G401.6 (cell line): Measurements from ENCODE around the gene BBX.

Experiments used
- FAIRE-seq: peaks from 2 replicates; lab custom pipeline; 2012; peaks lifted over from hg19 to GRCh38; lab: Jason Lieb, UNC

Gene BBX

DNA sequence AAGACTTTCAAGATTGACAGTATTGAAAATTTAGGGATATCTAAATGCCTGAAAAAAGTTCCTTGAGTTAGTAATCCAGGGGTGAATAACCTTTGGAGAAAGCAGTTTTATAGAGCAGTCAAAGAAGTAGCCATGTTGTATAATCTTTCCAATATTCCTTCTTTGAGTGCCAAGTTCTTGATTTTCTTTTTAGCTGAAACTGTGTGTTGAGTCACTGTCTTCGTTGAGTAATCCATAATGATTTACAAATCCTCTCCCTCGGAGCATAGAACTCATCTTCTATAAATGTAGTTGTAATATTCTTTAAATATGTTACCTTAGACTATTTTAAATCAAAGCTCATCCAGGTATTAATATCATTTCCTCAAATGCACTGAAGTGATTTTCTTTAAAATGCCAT, 135.2 kb downstream of the BBX start:
- no peak for FAIRE-seq

DNA sequence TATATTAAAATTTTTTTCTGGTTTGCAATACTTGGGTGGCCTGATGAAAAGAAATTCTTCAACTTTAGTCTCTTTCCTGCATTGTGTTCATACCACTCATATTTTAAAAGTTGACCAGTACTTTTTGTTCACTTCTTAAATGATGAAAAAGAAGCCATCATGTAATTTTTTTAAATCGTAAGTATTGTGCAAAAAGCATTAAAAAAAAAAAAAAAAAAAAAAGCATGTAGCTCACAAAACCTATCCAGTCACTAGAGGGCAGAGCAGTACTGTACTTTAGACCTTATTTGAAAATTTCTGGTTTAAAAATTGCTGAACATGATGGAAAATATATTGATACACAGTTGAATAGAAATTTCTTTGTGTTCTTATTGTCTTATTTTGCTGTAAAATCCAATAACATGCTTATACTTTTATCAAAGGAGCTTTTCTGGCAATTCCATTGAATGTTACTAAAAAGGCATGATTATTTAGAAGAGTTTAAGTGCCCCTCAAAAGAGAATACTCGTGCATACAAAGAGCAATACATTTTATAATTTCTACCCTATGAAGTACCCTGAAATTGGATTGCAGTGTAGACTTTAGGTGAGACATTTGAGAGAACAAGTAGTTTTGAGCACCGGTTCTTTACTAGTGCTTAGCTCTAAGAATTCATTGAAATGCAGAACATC, 137.7 kb downstream of the BBX start:
- FAIRE-seq, result peak; percentile 89

DNA sequence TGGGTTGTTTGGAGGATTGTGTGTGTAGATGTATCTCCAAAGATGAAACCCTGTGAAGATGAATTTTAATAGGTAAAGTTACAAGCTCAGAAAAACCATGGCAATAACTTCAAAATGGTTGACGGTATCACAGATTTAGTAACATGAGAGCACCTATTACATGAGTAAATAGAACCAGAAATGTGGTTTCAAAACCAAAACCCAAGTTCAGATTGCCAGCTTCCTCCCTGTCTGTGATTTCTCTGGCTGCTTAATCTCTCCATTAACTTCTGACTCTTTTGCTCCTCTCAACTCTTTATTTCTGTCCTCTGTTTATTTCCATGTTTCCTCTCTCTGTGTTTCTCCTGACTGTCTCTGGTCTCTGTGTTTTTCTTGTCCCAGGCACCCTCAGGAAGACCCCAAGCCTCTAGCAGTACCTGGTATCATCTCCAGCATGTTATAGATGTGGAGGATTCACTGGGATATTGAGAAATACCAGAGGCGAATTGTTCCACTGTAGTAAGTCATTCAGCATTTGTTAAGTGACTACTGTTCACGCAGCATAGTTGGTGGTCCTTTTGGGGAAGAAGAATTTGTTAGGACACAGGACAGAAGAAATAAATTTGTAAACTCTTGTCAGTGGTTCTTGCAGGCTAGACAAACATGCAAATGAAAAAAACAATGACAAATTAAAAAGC, 138.8 kb downstream of the BBX start:
- FAIRE-seq, result no peak

DNA sequence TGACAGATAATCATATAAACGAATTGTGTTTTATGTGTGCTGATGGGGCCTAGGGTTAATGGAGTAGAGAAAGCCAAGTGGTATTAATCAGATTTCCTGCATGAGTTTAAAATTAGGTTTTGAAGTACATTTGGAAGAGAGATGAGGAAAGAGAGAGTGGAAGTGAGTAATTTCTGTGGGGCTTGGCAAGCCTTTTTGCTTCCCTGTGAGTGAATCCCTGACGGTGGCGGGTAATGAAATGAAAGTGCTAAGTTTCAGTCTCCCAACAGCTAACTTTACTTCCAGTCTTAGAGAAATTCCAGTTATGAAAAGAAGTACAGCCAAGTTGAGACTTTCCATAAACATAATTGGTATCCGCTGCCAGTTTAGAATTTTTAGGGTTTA, 139.4 kb downstream of the BBX start:
- no peak for FAIRE-seq

DNA sequence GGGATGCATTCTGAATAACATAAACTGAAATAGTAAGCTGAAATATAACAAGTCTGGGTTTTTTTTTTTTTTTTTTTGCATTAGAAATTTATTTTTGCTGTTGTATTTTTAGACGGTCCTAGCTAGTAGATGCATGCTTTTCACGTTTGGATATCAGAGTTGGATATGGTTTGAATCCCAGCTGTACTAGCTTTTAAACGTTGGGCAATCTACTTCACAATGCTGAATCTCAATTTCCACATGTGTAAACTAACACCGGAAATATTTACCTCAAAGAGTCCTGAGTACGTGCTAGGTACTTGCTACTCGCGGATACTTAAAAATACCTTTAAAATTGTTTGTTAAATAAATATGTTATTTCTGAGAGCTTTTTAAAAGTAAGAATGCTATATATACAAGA, 139.8 kb downstream of the BBX start:
- no peak for FAIRE-seq

DNA sequence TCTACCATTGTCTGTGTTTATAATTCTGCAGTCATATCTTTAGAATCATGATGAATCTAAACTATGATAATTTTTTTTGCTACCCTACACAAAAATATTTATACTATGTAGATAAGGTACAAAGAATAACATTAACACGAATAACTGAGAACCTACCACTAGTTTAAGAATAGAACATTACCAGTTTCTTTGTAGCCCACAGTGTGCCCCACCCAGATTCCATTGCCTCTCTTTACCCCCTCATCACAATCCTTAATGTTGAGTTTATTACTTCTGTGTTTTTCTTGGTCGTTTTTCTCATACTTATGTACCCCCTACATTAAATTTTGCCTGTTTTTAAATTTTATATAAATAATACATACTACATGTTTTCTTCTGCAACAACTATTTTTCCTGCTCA, 140.5 kb downstream of the BBX start:
- FAIRE-seq, result no peak

DNA sequence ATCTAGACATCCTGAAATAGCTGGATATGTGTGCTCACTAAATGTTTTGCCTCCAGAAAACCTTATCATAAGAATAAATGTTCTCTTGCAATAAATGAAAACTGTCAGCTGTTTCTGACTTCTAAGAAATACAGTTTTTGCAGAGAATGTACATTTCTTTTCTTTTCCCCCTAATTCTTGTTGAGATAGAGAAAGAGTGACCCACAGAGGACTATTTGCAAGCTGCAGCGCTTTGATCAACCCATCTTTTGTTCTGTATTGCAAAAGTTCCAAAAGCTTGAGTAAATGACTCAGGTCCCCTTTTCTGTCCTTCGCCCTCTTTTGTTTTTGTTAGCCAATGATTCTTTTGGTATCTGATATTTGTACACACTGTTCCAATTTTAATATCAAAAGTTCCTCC, 141.9 kb downstream of the BBX start:
- no peak for FAIRE-seq

DNA sequence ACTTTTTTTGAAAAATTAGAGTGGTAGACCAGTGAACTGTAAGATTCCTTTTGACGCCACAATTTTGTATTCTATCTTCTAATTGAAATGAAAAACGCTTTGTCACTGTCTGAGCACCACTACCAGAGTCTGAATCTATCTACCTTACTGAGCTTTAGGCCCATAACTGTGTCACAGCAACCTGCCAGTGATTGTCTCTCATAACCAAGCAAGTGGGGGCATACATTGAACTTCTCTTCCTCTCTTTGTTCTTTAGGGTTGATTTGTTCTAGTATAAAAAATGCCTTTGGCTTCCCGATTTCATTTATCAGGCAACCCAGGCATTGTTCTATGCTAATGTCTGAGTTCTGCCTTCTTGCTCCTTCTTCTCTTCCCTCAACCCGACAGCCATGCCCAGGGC, 142.6 kb downstream of the BBX start:
- no peak for FAIRE-seq

DNA sequence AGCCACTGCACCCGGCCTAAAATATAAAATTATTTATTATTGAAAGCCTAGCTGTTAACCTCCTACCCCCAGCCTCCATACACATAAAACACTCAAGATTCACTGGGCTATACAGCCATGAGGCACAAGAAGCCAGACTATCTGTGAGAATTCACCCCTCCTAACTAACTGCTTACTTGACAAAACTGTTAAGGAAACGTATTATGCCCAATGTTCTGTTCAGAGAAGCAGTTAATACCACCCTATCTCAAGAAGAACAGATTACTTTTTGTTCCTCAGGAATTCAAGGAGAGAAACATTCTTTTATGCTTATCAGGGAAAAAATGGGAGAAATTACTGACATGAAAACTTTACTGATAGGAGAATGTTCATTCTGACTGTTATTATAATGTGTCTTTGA, 144.1 kb downstream of the BBX start:
- FAIRE-seq, result no peak

DNA sequence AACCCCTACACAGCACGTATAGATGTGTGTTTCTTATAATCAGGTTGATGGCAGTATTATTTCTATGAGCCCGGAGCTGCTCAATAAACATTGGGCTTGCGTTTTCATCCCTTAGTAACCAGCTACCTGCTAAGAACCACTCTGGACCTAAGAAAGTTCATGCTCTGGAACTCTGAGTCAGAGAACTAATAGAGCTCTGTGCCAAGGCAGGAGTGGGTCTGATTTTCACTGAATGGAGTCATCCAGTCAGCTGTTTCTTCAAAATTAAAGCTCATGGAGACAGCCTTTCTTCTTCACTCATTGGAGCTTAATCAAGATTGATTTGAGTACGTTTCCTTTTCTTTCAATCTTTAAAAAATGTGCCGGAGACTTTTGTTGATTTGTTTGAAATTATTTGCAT, 145.7 kb downstream of the BBX start:
- FAIRE-seq, result no peak

DNA sequence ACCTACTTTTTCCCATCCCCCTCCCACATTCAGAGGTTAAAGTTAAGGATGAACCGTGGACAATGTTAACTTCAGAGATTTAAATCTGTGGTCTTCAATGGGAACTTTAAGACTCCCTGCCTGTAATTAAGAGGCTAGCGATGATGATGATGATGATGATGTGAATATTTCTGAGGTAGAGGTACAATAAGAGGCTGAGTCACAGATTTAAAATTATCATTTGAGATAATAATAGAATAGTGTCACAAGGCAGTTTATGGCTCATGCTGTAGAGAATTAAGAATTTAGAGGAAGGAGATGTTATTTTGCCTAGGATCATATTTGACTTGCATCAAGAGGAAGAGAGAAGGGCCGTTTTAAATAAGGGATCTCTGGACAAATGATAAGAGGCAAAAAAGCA, 146.2 kb downstream of the BBX start:
- FAIRE-seq, result no peak

DNA sequence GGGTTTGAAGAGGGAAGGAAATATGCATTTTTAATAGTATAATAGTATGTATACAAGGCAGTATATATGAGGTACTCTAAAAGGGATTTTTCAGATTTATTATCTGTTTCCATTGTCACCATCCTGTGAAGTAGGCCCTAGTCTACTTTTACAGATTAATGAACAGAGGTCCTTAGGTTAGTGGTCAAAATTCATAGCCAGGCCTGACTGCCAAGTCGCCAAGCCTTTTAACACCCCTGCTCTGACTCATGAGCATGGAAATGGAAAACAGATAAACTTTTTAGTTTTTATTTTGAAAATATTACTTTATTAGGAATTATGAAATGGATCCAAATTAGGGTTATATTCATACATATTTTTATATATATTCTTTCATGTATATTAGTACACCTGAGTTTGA, 146.9 kb downstream of the BBX start:
- no peak for FAIRE-seq

DNA sequence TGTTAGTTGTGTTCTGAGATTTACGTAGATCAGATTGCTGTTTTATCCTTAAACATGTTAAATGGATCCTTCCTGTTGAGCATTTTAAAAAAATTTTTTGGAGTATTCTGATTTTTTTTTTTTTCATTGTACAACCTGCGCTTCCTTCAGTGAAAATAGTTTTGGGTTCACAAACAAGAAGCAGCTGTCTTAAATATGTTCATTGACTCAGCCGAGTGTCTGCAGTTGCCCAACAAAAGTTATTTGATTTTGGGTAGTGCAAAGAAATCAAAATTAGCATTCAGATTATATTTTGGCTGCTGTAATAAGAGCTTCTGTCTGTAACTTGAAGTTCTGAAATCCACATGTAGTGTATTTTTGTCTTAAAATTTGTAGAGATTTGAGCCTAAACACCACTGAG, 148.2 kb downstream of the BBX start:
- no peak for FAIRE-seq

DNA sequence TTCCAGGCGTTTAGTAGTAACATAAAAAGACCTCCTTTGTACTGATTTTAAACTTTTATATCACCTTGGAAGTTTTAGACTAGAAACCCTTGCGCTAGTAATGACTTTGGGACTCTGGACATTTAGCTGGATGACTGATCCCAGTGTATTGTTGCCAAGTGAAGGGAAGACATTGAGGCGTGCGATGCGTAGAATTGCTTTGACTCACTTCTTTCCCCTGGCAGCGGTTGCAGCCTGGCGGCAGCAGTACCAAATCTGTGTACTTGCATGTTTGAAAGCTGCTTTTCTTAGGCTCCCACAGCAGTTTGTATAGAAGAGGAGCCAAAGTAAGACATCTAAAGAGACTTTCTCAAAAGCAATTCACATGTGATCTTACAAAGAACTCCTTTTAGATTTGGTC, 151.6 kb downstream of the BBX start:
- no peak for FAIRE-seq

DNA sequence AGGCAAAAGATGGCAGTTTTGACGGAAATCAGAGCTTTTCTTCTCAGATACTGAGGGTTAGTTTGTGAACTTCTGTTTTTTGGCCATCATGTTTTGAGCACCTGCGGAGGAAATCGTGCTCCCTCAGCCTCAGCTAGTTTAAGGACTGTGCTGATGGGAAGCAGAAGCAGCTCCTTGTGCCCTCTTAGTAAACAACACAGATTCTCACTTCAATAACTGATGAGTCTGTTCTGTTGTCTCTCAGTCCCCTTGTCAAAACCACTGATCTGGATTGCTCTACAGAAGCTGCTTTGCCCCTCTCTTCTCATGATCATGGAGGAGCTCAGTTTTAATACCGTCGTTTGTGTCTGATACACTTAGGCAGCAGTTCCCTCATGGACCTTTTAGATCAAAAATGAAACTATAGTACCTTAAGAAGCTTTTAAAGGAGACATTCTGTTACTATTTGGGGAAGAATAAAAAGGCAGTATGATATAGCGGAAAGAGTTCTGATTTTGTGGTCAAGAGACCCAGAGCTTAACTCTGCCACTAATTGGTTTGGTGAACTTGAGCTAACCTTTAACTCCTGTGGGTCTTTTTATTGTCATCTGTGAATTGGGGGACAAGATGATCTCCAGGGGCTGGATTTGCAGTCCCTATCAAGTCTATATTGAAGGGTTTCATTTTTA, 152.6 kb downstream of the BBX start:
- no peak for FAIRE-seq

DNA sequence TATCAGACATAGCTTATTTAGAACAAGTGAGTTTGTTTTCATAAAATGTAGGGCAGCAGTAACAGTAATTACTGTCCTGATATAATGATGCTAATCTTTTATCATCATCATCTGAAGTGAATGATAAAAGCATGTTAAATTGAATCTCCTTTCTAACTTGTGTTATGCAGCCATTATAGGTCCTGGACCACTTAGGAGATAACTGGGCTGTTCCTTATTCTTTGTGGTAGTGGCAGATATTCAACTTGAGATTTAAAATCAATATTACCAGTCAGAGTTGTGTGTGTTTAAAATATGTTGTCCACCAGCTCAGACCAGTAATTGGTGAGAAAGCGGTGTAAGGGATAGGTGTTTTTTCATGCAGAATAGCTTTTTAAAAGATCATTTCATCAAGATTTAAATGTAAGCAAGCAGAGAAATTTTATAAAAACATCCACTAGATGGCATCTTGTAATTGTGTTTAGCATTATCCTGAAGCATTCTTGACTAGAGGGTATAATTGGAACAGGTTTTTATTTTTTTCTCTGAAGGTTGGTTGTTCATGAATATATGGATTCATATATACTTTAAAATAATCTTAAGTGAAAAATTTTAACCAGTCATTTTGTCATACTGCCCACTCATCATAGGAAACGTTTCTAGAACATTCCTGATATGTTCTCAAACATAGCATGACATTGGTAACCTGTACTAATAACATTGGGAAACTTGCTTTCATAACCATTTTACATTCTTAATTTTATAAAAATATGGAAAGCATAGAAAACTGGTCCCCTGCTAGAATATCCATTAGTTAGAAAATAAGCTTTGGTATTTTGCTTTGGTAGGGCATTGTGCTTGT, 153.9 kb downstream of the BBX start:
- FAIRE-seq, result peak; percentile 83

DNA sequence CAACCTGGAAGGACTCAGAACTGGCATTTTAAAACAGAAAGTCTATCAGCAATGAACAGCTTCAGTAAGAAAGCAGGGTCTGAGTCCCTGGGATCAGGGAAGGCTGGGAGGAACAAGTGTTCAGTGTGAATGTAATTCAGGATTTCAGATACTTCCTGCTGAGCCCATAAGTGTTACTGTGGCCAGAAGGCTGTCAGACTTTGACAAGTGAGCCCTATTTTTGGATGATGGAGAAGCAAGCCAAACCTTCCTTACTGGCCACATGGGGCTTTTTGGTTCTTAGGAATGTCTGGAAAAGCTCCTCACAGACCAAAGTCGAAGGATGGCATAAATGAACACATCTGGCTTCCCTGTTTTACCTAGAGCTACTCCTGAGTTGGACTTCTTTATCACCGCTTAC, 157.2 kb downstream of the BBX start:
- FAIRE-seq, result no peak

DNA sequence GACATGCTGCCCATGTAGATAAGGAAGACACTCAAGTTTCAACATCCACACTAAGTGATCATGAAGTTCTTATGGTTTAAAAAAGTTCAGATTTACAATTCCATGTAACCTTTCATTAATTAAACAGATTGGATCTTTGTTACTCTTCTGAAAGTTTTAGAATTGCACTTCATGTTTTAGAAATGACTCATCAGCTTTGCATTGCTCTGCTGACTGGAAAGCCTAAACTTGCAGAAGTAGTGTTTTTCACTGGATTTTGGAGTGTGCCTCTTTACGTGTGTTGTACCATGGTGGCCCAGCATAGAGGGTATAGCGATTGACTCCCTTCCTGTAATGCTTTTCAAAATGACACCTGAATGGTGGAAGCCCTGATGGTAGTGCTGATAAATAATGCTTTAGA, 157.9 kb downstream of the BBX start:
- no peak for FAIRE-seq

DNA sequence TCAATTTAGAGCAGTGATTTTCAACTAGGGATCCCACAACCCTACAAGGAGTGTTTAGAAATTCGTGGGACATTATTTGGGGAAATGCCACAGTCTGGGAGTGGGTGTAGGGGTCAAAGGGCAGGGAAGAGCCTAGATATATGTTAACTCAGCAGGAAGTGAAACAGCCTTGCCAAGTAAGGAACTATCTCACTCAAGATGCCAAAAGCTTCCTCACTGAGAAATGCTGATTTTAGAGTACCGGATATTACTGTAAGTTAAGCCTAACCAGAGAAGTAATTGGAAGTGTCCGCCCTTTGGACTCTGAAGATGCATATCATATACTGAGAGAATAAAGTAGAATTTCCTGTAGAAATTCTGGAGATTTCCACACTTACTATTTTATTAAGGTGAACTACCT, 158.6 kb downstream of the BBX start:
- no peak for FAIRE-seq

DNA sequence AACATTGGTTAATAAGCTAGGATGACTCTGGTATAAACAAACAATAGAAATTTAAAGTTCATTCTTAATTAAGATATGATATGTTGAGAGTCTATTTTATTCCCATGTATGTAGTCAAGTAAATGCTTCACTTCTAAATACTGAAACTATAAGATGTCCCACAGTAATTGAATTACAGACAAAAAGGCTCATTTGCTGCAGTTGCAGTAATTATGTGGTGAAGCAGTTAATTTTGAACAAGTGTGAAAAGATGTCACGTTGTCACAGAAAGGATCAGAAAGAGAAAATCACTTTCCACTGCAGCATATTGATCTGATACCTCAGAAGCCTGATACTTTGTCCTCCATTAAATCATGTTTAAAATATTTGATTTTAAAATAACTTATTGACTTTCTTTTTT, 159.8 kb downstream of the BBX start:
- FAIRE-seq, result no peak

DNA sequence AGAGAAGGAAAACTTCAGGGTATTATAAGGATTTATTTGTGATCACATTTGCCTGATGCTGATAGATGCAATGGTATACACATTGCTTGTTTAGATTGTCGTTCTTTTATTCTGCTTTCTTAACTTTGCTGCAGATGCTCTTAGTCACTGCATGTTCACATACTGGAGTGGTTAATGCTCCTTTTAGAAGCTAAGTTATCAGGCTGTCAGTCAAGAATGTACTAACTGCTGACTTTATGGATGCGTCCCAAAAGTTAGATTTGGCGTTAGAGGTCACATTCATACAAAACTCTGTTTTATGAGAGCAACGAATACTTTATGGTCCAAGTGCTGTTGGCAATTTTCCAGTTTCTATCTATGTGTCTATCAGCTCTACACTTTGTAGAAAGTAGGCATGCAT, 160.7 kb downstream of the BBX start:
- no peak for FAIRE-seq

DNA sequence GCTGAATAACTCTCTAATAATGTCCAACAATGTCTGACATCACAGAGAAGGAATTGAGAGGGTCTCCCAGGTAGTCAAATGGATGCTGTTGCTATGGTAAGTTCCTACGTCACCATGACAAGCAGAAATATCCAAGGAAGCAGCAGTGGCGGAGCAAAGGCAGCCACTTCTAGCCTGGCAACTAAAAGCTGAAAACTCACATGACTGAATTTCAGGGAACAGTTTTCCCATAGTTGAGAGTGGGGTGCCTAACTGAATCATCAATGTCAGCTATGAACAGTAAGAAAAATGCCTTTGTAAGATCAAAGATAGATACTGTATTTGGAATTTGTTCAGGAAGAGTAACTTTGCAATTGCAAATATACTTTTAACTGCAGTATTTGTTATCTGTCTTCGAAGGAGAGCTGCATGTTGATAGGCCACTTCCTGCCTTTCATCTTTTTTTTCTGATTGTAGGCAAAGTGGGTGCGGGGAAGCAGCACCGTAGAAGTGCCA, 161.7 kb downstream of the BBX start:
- FAIRE-seq, result no peak

DNA sequence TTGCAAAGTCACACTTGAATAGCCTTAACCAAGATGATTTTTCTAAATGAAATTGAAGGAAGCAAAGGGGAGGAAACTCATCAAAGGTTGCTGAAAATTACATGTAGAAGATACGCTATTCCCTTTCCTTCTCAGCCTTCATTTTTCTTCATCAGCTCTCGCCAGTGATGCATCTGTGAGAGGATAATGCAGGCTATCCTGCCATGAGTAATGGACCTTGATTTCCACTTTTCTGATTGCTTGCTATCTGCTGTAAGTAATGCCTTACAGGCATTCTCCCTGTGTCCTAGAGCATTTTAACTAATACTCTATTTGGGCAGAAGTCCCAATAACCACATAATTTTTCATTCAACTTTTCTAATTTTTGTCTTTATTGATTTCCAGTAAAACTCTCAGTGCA, 162.6 kb downstream of the BBX start:
- FAIRE-seq, result no peak
